Stomach (tissue), 9 donors: Measurements from ENCODE around the gene SNTG2. TPM values are rescaled to one million over a fixed set of nuclear protein-coding genes. Genes with fewer than 3 reads are reported as not detected.

ENCODE experiments used
- DNase-seq, 2 donors: peaks; one replicate each; pipeline versions ENCODE4 v3.0.0 to v3.0.0-alpha.2; 2013 to 2019
- H3K27ac ChIP-seq, 5 donors: fragments of 200-600 bp in 4 of 5; sonication (generic) in 4 of 5; one replicate each; pipeline ENCODE4 v1.5.1; 2013 to 2019; ENCODE audit warnings: mild to moderate bottlenecking in 1 of 5, moderate library complexity in 1 of 5
- H3K27me3 ChIP-seq, 3 donors: fragments of 200-600 bp; sonication (generic); one replicate each; pipeline ENCODE4 v1.5.1; 2017 to 2019; ENCODE audit warnings: mixed run types in 1 of 3
- H3K36me3 ChIP-seq, 4 donors: fragments of 200-600 bp; sonication (generic); 1 replicate in 3 of 4; 2 replicates in 1 of 4; pipeline ENCODE4 v1.5.1; 2016 to 2019
- H3K4me1 ChIP-seq, 4 donors: fragments of 200-600 bp; sonication (generic); one replicate each; pipeline ENCODE4 v1.5.1; 2016 to 2019
- H3K4me3 ChIP-seq, 4 donors: fragments of 200-600 bp; sonication (generic) in 3 of 4; one replicate each; pipeline ENCODE4 v1.5.1; 2016 to 2019; ENCODE audit warnings: mild to moderate bottlenecking in 1 of 4
- H3K9me3 ChIP-seq, 4 donors: fragments of 200-600 bp; sonication (generic); one replicate each; pipeline ENCODE4 v1.5.1; 2016 to 2019
- EP300 ChIP-seq: sonication (generic); formaldehyde crosslinking; IDR thresholded peaks from one replicate; pipeline ENCODE4 v1.6.1; 2017; ENCODE audit warnings: antibody characterized with exemption
- POLR2A ChIP-seq, 4 donors: fragments of 450-650 bp; IDR thresholded peaks; one replicate each; pipeline ENCODE4 v1.6.1; 2016; ENCODE audit warnings: antibody characterized with exemption in 4 of 4, control low read depth in 2 of 4, mild to moderate bottlenecking in 1 of 4, moderate library complexity in 1 of 4
- POLR2AphosphoS5 ChIP-seq, 3 donors: sonication (generic); formaldehyde crosslinking; IDR thresholded peaks; one replicate each; pipeline ENCODE4 v1.6.1; 2016; ENCODE audit warnings: antibody characterized with exemption in 3 of 3
- WGBS, 5 donors: extraction: QIAGEN DNeasy Blood & Tissue Kit in 3 of 5; methylation state at CpG; one replicate each; pipeline versions ENCODE4 v1.1.5 to v1.1.7; 2013 to 2018; 5-methylcytosine and 5-hydroxymethylcytosine counted together
- intact Hi-C: fragments of 100-400 bp; cut with DNase I; formaldehyde crosslinking; loops from one replicate; pipeline ENCODE4 v1.15.1; 2023; ENCODE audit warnings: low total_unique reads
- polyA plus RNA-seq, 3 donors: library from polyadenylated mRNA; stranded (reverse); fragments of 200-250 nt; gene quantifications; one replicate each; pipeline ENCODE4 v1.2.3, GENCODE V29; 2013
- total RNA-seq, 5 donors: library from RNA; depleted of rRNA; stranded (reverse); fragments of >200 nt; gene quantifications; one replicate each; pipeline versions ENCODE4 v1.1.0 to v1.2.3, GENCODE V29; 2014 to 2016
- TF ChIP-seq, protein P1 (sequence below), 7 experiments: fragments of 450-650 bp in 4 of 7; fragments of 200-600 bp in 3 of 7; sonication (generic) in 3 of 7; IDR thresholded peaks; one replicate each; pipeline ENCODE4 v1.5.1; 2016 to 2019; ENCODE audit warnings: antibody characterized with exemption in 7 of 7, control low read depth in 2 of 7, mild to moderate bottlenecking in 1 of 7
- donor health status: healthy with polysubstance abuse.
- donor health status: Bipolar disorder and iron deficiency.
- donor health status: healthy.

SNTG2 gene
- total and polyA plus RNA-seq, 8 donors: 0.68 to 19.6 (median 5.3) TPM; not detected in 1

DNA sequence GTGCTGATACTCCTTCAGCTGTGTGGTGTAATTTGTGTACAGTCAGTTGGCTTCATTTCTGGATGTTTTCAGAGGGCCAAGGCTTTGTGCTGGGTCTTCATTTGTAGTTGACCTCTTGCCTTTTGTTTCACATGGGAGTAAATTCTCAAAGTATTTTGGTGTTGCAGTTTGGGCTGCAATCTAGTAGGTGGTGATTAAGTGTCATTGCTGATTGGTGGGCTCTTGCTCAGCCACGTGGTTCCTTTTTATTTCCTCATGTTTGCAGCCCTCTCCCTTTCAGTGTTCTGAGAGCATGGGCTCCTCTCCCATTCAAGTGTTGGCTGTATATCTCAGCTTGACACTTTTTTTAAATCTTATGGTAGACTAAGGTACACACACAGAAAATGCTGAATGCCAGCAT is 96.8 kb downstream of the SNTG2 start:
- WGBS, 5 donors: 0 to 64% (median 3%) methylated on average over 1 of the region's 1 CpG
- H3K27ac ChIP-seq: no peak overlapping the region
- DNase-seq: no peak
- H3K4me1 ChIP-seq: no peaks in the 10 kb centered on the region
- H3K9me3 ChIP-seq: peaks cover 0 to 11% (median 4%) of the 10 kb centered on the region in 4 donors
- intact Hi-C loops: no loop called here
- H3K4me3 ChIP-seq: no peak overlapping the region
- no peaks in the 10 kb centered on the region for H3K27me3 ChIP-seq
- no peaks in the 10 kb centered on the region for H3K36me3 ChIP-seq
- TF ChIP-seq POLR2A (IDR thresholded peaks at IDR 0.05) (no peak), POLR2AphosphoS5 (IDR thresholded peaks at IDR 0.05) (no peak), EP300 (no peak)
- TF ChIP-seq, protein P1, sequence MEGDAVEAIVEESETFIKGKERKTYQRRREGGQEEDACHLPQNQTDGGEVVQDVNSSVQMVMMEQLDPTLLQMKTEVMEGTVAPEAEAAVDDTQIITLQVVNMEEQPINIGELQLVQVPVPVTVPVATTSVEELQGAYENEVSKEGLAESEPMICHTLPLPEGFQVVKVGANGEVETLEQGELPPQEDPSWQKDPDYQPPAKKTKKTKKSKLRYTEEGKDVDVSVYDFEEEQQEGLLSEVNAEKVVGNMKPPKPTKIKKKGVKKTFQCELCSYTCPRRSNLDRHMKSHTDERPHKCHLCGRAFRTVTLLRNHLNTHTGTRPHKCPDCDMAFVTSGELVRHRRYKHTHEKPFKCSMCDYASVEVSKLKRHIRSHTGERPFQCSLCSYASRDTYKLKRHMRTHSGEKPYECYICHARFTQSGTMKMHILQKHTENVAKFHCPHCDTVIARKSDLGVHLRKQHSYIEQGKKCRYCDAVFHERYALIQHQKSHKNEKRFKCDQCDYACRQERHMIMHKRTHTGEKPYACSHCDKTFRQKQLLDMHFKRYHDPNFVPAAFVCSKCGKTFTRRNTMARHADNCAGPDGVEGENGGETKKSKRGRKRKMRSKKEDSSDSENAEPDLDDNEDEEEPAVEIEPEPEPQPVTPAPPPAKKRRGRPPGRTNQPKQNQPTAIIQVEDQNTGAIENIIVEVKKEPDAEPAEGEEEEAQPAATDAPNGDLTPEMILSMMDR (IDR thresholded peaks at IDR 0.05): no peak

DNA sequence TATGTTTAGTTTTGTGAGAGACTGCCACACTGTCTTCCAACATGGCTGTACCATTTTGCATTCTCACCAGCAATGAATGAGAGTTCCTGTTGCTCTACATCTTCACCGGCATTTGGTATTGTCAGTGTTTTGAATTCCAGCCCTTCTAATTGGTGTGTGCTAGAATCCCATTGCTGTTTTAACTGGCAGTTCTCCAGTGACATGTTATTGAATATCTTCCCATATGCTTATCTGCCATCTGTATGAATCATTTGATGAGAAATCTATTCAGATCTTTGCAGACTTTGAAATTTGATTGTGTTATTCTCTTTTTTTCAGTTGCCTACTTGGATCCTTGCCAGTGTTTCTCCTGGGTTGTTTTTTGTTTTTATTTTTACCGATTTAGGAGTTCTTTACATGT is 99.0 kb downstream of the SNTG2 start:
- no peaks in the 10 kb centered on the region for H3K27me3 ChIP-seq
- H3K36me3 ChIP-seq: no peaks in the 10 kb centered on the region
- intact Hi-C loops: no loop called here
- H3K4me3 ChIP-seq: no peak overlapping the region
- 64 to 89% (median 86%) methylated on average over 2 of the region's 2 CpGs for WGBS, 5 donors
- no peak overlapping the region for H3K27ac ChIP-seq
- no peak for DNase-seq
- H3K9me3 ChIP-seq: peaks cover 0 to 11% (median 4%) of the 10 kb centered on the region in 4 donors
- TF ChIP-seq, protein P1 (IDR thresholded peaks at IDR 0.05): no peak
- TF ChIP-seq EP300 (no peak), POLR2A (IDR thresholded peaks at IDR 0.05) (no peak), POLR2AphosphoS5 (IDR thresholded peaks at IDR 0.05) (no peak)
- H3K4me1 ChIP-seq: no peaks in the 10 kb centered on the region

DNA sequence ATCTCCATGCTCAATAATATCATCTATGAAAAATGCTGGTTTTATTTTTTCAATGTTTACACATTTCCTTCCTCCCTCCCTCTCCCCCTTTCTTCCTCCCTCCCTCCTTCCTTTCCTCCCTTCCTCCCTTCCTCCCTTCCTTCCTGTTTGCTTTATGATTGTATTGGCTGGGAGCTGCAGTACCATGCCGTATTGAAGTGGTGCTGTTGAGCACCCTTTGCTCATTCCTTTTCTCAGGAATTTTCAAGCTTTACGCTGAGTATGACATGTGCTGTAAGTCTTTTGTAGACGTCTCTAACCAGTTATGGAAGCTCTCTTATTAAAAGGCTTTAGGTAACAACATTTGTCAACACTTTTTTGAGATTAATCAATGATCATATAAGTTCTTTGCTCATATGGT is 100.4 kb downstream of the SNTG2 start:
- intact Hi-C loops: no loop called here
- Histone ChIP-seq H3K4me1 (no peaks in the 10 kb centered on the region), H3K27ac (no peak overlapping the region), H3K36me3 (no peaks in the 10 kb centered on the region), H3K27me3 (no peaks in the 10 kb centered on the region), H3K4me3 (no peak overlapping the region), H3K9me3 (peaks cover 0 to 11% (median 4%) of the 10 kb centered on the region in 4 donors)
- TF ChIP-seq, protein P1 (IDR thresholded peaks at IDR 0.05): no peak
- TF ChIP-seq POLR2AphosphoS5 (IDR thresholded peaks at IDR 0.05) (no peak), POLR2A (IDR thresholded peaks at IDR 0.05) (no peak), EP300 (no peak)
- no peak for DNase-seq
- 32 to 58% (median 46%) methylated on average over 3 of the region's 3 CpGs for WGBS, 5 donors

DNA sequence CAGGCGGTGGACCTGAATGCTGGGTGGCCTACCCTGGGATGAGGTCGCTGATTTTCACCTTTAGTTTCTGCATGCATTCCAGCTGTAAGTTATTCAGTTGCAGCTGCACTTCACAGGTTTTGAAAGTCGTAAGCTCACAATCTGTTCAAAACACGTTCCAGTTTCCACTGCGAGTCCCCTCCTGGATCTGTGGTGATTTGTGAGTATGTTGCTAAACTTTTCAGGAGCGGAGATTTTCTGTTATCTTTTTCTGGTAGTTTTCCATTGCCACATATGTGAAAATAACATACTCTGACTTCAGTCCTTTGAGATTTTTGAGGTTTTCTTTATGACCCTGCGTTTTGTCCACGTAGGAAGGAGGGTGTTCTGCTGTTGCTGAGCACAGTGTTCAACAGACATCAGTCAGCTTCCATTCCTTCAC is 102.1 kb downstream of the SNTG2 start:
- intact Hi-C loops: no loop called here
- DNase-seq: no peak
- no peaks in the 10 kb centered on the region for H3K27me3 ChIP-seq
- H3K4me1 ChIP-seq: no peaks in the 10 kb centered on the region
- no peaks in the 10 kb centered on the region for H3K36me3 ChIP-seq
- H3K27ac ChIP-seq: no peak overlapping the region
- peaks cover 0 to 11% (median 4%) of the 10 kb centered on the region in 4 donors for H3K9me3 ChIP-seq
- no peak overlapping the region for H3K4me3 ChIP-seq
- TF ChIP-seq, protein P1 (IDR thresholded peaks at IDR 0.05): no peak
- TF ChIP-seq POLR2AphosphoS5 (IDR thresholded peaks at IDR 0.05) (no peak), POLR2A (IDR thresholded peaks at IDR 0.05) (no peak), EP300 (no peak)
- 53 to 63% (median 60%) methylated on average over 8 of the region's 8 CpGs for WGBS, 5 donors
